GM12891 (cell line): ENCODE data around the gene PPFIBP2.
A peak's percentile ranks its signal among the peaks of the same experiment; 100 is the strongest.

ENCODE experiments used
- DNase-seq: peaks from one replicate; pipeline ENCODE4 v3.0.0; 2011; ENCODE audit warnings: low spot score; ENCODE audit not compliant: insufficient read length
- FAIRE-seq: peaks from 2 replicates; lab custom pipeline; 2011; peaks lifted over from hg19 to GRCh38; lab: Jason Lieb, UNC
- PAX5 ChIP-seq: IDR thresholded peaks from 2 replicates; pipeline ENCODE4 v1.6.1; 2011; ENCODE audit warnings: low read length, moderate library complexity, mild to moderate bottlenecking; ENCODE audit not compliant: insufficient read depth, severe bottlenecking
- POLR2A ChIP-seq: IDR thresholded peaks from 2 replicates; pipeline ENCODE4 v1.6.1; 2011; ENCODE audit warnings: low read depth, low read length, control low read depth
- POLR2AphosphoS5 ChIP-seq: IDR thresholded peaks from 2 replicates; pipeline ENCODE4 v1.6.1; 2011; ENCODE audit warnings: low read depth, low read length, control low read depth
- POU2F2 ChIP-seq: IDR thresholded peaks from 2 replicates; pipeline ENCODE4 v1.6.1; 2011; ENCODE audit warnings: low read depth, mild to moderate bottlenecking, control low read depth, low read length, moderate library complexity
- SPI1 ChIP-seq: IDR thresholded peaks from 2 replicates; pipeline ENCODE4 v1.6.1; 2011; ENCODE audit warnings: low read depth, low read length, control low read depth
- TAF1 ChIP-seq: IDR thresholded peaks from 2 replicates; pipeline ENCODE4 v1.6.1; 2011; ENCODE audit warnings: low read depth, low read length, control low read depth

PPFIBP2 gene

DNA sequence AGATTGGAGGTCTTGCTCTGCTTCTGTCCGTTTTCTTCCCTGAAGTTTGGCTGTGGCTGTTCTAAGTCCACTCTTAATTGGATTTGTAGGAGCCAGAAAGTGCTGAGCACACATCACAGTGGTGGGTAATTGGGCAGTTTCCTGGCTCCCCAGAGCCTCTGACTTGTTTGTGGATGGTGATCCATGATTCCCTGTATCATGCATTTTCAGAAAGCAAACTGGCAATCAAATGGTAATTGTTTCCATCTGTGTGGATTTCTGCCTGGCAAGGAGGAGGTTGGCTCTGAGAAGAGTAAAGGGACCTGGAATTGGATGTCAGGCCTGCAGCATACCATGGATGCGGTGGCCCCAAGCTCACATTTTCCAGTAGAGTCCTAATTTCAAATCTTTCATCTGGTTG lies 49.5 kb downstream of the PPFIBP2 start:
- DNase-seq (no peak), FAIRE-seq (peak; percentile 54)

GRCh38 chr11:7564803-7565202 lies 51.0 kb downstream of the PPFIBP2 start:
- FAIRE-seq (no peak), DNase-seq (no peak)
- TF ChIP-seq PAX5, result no peak

More for the DNA sequence above, 49.5 kb downstream of the PPFIBP2 start:
- TF ChIP-seq POLR2AphosphoS5, result no peak
- TF ChIP-seq PAX5, result no peak
- TF ChIP-seq TAF1, result no peak
- TF ChIP-seq POU2F2, result no peak
- no peak for TF ChIP-seq SPI1
- TF ChIP-seq POLR2A, result no peak

DNA sequence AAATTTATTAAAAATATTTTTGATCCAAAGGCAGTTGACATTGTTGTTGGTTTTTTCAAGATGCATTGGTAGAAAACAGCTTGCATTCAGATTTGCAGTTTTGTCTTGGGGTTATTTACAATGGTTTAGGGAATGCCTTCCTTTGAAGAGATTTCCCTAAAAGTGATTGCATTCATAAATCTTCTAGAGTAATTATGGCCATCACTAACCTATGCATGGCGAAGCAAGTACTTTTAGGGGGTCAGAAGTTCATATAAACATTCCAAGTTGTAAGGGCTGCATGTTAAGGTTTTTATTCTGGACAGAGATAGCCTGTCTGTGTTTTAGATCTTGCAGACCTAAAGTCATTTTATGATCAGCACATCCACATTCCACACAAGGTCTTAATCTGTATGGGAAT lies 53.5 kb downstream of the PPFIBP2 start:
- DNase-seq (no peak), FAIRE-seq (no peak)
- TF ChIP-seq PAX5, result no peak
- TF ChIP-seq POLR2AphosphoS5, result no peak
- no peak for TF ChIP-seq POU2F2
- no peak for TF ChIP-seq POLR2A
- TF ChIP-seq SPI1, result no peak
- no peak for TF ChIP-seq TAF1

GRCh38 chr11:7569044-7569443 lies 55.2 kb downstream of the PPFIBP2 start:
- no peak for DNase-seq
- TF ChIP-seq POLR2A, result no peak
- FAIRE-seq, result no peak

DNA sequence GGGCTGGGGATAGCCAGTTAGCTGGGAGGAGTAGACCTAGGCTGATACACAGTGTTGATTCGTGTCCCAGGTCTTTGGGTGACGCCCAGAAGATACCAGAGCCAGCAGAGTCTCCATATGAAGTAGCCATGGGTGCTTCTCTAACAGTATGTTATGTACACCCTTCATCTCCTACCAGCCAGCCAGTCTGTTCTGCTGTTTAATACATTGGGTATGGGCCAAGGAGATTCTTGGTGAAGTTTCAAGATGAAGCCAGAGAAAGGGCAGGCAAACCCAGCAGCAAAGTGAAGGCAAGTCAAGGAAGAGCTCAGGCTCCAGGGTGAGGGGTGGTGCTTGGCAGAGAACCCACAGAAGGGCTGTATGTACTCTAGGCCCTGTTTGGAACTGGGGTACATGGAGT lies 56.4 kb downstream of the PPFIBP2 start:
- DNase-seq, result no peak
- TF ChIP-seq POLR2AphosphoS5 (no peak), PAX5 (no peak), POLR2A (no peak), SPI1 (no peak), POU2F2 (no peak), TAF1 (no peak)
- FAIRE-seq, result no peak

DNA sequence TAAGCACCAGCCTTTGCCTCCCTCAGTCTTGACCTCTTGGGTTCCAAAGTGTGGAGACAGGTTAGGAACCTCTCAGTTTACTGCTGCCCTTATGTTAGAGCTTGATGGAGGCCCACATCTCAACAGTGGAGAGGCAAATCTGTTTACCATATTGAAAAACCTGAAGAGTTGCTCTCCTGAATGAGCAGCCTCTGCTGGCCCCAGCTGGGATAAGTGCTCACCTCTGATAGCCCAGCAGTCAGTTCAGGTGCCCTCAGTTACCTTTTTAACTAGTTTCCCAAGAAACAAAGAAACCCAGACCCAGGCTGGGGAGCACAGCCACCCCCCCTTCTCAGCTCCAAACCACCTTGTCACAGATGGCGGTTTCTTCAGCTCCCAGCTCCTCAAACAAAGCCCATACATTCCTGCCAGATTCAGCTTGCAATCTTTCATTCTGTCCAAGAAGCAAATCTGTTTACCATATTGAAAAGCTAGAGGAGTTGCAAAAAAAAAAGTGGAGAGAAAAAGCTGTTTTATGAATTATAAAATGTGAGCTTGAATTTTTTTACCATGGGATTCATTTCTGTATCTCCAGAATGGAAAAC lies 57.2 kb downstream of the PPFIBP2 start:
- FAIRE-seq (no peak), DNase-seq (no peak)
- TF ChIP-seq TAF1 (no peak), POLR2A (no peak), POU2F2 (no peak), POLR2AphosphoS5 (no peak)

DNA sequence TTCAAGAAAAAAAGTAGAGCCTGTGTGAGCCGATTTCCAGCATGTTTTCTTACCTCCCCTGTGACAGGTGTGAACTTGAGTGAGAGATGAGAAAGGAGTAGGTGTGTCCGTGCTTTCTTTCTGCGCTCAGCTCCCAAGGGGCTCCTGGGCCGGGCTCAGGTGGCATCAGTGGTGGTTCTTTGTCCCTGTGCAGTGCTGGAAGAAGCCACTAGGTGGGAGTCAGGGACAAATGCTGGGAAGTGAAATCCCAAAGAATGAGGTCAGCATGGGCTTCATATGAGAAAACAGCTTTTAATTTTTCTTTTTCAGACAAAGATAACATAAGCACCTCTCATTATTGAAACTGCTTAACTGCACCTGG lies 57.8 kb downstream of the PPFIBP2 start:
- DNase-seq, result no peak
- FAIRE-seq, result no peak
- TF ChIP-seq POU2F2 (no peak), SPI1 (no peak), PAX5 (no peak), TAF1 (no peak), POLR2AphosphoS5 (no peak), POLR2A (no peak)

DNA sequence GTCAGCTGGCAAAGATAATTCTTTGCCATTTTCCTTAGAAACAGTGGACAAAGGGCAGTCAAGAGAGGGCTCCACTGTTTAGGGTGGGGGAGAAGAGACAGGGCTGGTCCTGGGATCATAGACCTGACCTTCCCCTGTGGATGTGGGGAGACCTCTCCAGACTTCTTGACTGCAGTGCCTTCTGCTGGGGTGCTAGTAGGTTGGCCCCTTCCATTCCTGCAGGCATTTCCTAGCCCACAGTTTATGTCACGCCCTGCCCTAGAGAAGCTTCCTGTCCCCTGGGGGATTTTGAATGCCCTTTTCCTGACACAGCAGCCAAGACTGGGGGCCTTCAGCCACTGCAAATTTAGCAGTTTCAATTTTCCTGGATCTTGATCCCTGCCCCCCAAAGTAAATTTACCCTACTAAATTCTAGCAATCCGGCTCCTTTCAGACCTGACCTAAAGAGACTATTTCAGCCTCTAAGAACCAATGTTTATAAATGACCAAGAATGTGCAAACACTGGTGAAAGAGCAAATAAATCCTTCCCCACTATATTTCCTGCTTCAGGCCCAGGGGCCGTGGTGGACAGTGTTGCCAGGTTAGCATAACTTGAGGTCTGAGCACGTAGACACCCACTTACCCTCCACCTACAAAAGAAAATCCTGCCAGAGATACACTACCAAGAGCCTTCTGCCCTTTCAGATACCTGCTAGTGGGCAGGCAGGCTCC lies 58.4 kb downstream of the PPFIBP2 start:
- FAIRE-seq, result no peak
- DNase-seq, result no peak
- TF ChIP-seq POU2F2 (no peak), SPI1 (no peak), TAF1 (no peak), POLR2AphosphoS5 (no peak), POLR2A (no peak), PAX5 (no peak)

- DNase-seq (no peak), FAIRE-seq (no peak)
- TF ChIP-seq POLR2AphosphoS5 (no peak), SPI1 (no peak), POU2F2 (no peak), PAX5 (no peak), TAF1 (no peak), POLR2A (no peak)
Measured at GRCh38 chr11:7573193-7573557, 59.4 kb downstream of the PPFIBP2 start.

GRCh38 chr11:7573558-7574296 lies 59.9 kb downstream of the PPFIBP2 start:
- TF ChIP-seq POLR2A (no peak), PAX5 (no peak), TAF1 (no peak), POU2F2 (no peak), POLR2AphosphoS5 (no peak), SPI1 (no peak)
- DNase-seq, result no peak
- no peak for FAIRE-seq

DNA sequence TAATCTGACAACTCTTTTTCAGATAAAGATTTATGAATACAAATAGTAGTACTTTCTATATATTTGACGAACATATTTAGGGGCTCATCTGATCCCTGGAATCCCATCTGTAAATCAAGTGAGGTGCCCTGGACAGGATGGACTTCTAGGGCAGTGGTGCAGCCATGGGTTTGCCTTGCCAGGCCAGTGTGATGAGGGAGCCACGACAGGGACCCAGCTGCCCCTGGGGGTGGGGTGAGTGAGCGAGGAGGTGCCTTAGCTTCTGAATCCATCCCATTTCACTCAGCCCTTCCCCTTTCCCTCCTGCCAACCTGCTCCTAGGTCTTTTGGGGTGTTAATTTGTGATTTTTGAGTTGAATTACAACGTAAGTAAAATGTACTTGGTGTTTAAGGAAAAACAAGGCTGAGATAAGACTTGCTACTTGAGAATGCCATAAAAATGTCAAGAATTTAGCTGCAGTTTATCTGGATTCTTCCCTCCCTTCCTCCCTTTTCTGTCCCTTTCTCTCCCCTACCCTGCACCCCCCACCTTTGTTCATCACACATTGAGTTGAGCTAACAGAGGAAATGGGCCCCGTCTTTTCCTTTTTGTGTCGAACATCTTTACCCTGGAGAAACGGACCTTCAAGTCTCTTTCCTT lies 60.8 kb downstream of the PPFIBP2 start:
- FAIRE-seq, result no peak

More for the DNA sequence above, 60.8 kb downstream of the PPFIBP2 start:
- TF ChIP-seq TAF1, result no peak
- TF ChIP-seq PAX5, result no peak
- no peak for TF ChIP-seq POLR2A
- no peak for TF ChIP-seq SPI1
- no peak for TF ChIP-seq POLR2AphosphoS5
- no peak for TF ChIP-seq POU2F2
- no peak for DNase-seq
